ENCODE measurements around the gene PAK1. TPM values are rescaled to one million over a fixed set of nuclear protein-coding genes. Genes with fewer than 3 reads are reported as not detected.

The PAK1 gene
- total RNA-seq, 1 experiment from 2014 or later, result 80.0 TPM

DNA sequence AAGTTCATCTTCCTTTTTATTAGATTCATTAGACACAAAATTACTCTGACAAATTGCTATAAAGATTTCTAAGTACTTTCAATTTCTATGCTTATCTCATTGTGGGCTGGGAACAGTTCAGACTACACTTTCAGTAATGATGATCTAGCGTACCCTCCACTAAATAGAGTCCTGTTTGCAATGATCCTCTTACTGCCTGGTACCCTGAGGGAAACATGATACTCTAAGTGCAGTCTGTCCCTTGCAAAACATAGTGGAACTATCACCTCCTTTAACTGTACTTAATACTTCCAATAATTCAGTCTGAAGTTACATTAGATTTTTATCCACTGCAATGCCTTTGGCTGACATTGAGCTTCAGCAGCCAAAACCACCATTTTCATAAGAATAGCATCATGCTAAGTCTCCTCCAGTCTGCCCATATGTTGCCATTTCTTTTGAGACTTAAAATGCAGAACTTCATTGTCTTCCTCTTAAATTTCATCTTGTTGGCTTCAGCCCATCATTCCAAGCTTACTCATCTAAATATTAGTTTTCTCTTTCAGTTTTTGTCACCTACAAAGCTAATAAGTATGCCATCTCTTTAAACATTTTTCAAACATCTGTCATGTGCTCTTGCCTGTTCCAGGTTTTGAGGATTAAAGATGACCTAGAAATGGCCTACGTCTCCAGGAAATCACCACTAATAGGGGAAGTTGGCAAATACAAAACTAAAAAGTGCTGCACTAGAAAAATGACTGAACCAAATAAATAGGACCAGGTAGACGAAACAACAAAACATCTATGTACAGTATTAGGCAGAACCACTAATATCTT lies 55.5 kb downstream of the PAK1 start:
- Histone ChIP-seq H3K4me3 (no peak overlapping the region), H3K27ac (no peak overlapping the region), H2AFZ (no peak overlapping the region), H3K79me2 (ENCODE audit: low read depth) (no peaks in the 10 kb centered on the region), H3K27me3 (ENCODE audit: insufficient read depth, low read depth) (no peaks in the 10 kb centered on the region), H3K36me3 (ENCODE audit: low read depth) (no peaks in the 10 kb centered on the region), H3K9me3 (ENCODE audit: insufficient read depth, low read depth) (no peaks in the 10 kb centered on the region), H3F3A (ENCODE audit: insufficient read depth, low read depth) (no peaks in the 10 kb centered on the region), H3K4me1 (replicated peaks; ENCODE audit: insufficient read depth) (no peaks in the 10 kb centered on the region; the same call in 1 of the 2 replicates), H3K4me2 (no peak overlapping the region), H3K9me2 (ENCODE audit: insufficient read depth) (no peaks in the 10 kb centered on the region), H4K20me1 (ENCODE audit: insufficient read depth) (no peaks in the 10 kb centered on the region)
- TF ChIP-seq CTCF (conservative IDR thresholded peaks at IDR 0.05) (no peak), EZH2 (IDR thresholded peaks at IDR 0.05; ENCODE audit: low read depth) (no peak)
- peak in 1 of 2 experiments; percentile 32 for DNase-seq
- no TSS peak for BruUV-seq (replicated peaks)
- ChIA-PET POLR2A (ENCODE audit: unreplicated experiment) (no interaction called here), CTCF (no interaction called here)
- intact Hi-C loops (cut with micrococcal nuclease; ENCODE audit: unreplicated experiment), result no loop called here

- no peak overlapping the region for H3K4me2 ChIP-seq
- no peak for DNase-seq
- no TSS peak for BruUV-seq (replicated peaks)
Observed at GRCh38 chr11:77416357-77416756, 57.5 kb downstream of the PAK1 start.

GRCh38 chr11:77413850-77414460 lies 59.9 kb downstream of the PAK1 start:
- BruUV-seq (replicated peaks), result no TSS peak
- Histone ChIP-seq H3F3A (ENCODE audit: insufficient read depth, low read depth) (peaks cover 8% of the 10 kb centered on the region; the same call in 1 of the 2 replicates), H3K27ac (no peak overlapping the region), H3K79me2 (ENCODE audit: low read depth) (no peaks in the 10 kb centered on the region), H3K36me3 (ENCODE audit: low read depth) (no peaks in the 10 kb centered on the region), H3K4me2 (no peak overlapping the region), H3K27me3 (ENCODE audit: insufficient read depth, low read depth) (no peaks in the 10 kb centered on the region), H3K4me3 (no peak overlapping the region), H3K9me3 (ENCODE audit: insufficient read depth, low read depth) (no peaks in the 10 kb centered on the region), H4K20me1 (ENCODE audit: insufficient read depth) (no peaks in the 10 kb centered on the region), H3K4me1 (replicated peaks; ENCODE audit: insufficient read depth) (peaks cover 15% of the 10 kb centered on the region), H3K9me2 (ENCODE audit: insufficient read depth) (no peaks in the 10 kb centered on the region), H2AFZ (no peak overlapping the region)
- no peak for DNase-seq
- intact Hi-C loops (cut with micrococcal nuclease; ENCODE audit: unreplicated experiment), result loop anchor here (5.0 kb wide), 1 partner anchor 58 kb away; the partner anchor contains the start of gene PAK1
- ChIA-PET CTCF (no interaction called here), POLR2A (ENCODE audit: unreplicated experiment) (no interaction called here)
- TF ChIP-seq EZH2 (IDR thresholded peaks at IDR 0.05; ENCODE audit: low read depth) (no peak), CTCF (conservative IDR thresholded peaks at IDR 0.05) (no peak)

More at GRCh38 chr11:77416357-77416756, 57.5 kb downstream of the PAK1 start:
- Histone ChIP-seq H3K4me1 (replicated peaks; ENCODE audit: insufficient read depth) (peaks cover 11% of the 10 kb centered on the region), H3K4me3 (no peak overlapping the region), H3K9me3 (ENCODE audit: insufficient read depth, low read depth) (no peaks in the 10 kb centered on the region), H3F3A (ENCODE audit: insufficient read depth, low read depth) (peaks cover 3% of the 10 kb centered on the region; the same call in 1 of the 2 replicates), H3K27me3 (ENCODE audit: insufficient read depth, low read depth) (no peaks in the 10 kb centered on the region), H3K9me2 (ENCODE audit: insufficient read depth) (no peaks in the 10 kb centered on the region), H4K20me1 (ENCODE audit: insufficient read depth) (no peaks in the 10 kb centered on the region), H3K36me3 (ENCODE audit: low read depth) (no peaks in the 10 kb centered on the region), H3K79me2 (ENCODE audit: low read depth) (no peaks in the 10 kb centered on the region), H3K27ac (no peak overlapping the region), H2AFZ (no peak overlapping the region)
- ChIA-PET CTCF (interaction anchor here (0.6 kb wide), 1 partner anchor 133 kb away, joined by 3 read pairs; no protein-coding TSS in a partner anchor), POLR2A (ENCODE audit: unreplicated experiment) (no interaction called here)
- TF ChIP-seq CTCF (conservative IDR thresholded peaks at IDR 0.05) (no peak), EZH2 (IDR thresholded peaks at IDR 0.05; ENCODE audit: low read depth) (no peak)
- intact Hi-C loops (cut with micrococcal nuclease; ENCODE audit: unreplicated experiment), result no loop called here
